Esophagus muscularis mucosa (tissue), 4 donors: Measurements from ENCODE around the gene KBTBD12.

Experiments used
- EP300 ChIP-seq: sonication (generic); formaldehyde crosslinking; IDR thresholded peaks from one replicate; pipeline ENCODE4 v1.6.1; 2017; ENCODE audit warnings: antibody characterized with exemption
- POLR2A ChIP-seq: fragments of 450-650 bp; IDR thresholded peaks from one replicate; pipeline ENCODE4 v1.6.1; 2017; ENCODE audit warnings: antibody characterized with exemption, moderate library complexity, mild to moderate bottlenecking, low read depth
- TF ChIP-seq, protein P1 (sequence below), 3 experiments: fragments of 200-600 bp in 2 of 3; fragments of 450-650 bp in 1 of 3; sonication (generic) in 2 of 3; IDR thresholded peaks; one replicate each; pipeline ENCODE4 v1.5.1; 2017 to 2019; ENCODE audit warnings: antibody characterized with exemption in 3 of 3, mild to moderate bottlenecking in 2 of 3, moderate library complexity in 1 of 3

DNA sequence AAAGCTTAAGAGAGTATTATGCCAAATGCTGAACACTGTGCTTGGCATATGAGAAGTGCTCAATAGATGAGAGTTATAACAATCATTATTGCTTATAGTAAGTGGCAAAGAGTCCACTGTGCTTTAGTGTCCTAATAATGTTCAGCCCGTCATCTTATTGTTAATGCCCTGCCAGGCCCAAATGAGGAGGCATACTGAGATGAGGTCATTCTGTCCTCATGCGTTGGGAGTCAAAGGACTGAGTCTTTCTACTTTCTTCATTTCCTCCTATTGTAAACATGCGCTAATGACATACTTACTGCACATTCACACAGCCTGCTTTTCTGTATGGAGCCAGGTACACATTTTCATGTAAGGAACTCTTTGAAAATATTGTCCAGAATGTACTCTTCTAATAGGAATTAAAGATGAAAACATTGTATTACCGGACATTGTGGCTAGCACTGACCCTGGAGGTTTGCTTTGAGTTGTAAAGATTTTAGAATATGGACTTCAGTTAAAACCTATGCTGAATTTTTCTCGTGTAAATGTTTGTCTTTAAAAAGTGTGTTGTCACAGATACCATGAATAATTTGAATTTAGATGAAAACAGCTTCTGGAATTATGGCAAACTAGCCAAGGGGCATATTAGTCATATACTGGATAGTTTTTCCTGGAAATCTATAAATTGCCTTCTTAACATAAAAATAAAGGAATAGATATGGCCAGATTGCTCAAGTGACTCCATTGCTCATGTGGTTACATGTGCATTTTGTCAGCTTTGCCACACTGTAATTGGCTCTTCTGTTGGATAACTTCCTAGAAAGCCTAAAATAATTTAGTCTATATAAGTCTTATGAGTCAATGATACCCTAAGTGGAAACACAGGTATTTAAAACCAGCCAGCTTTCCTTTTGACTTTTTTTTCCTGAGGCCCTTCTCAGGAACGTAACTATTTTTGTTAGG, 38.3 kb downstream of the KBTBD12 start:
- TF ChIP-seq POLR2A, result no peak
- TF ChIP-seq, protein P1, sequence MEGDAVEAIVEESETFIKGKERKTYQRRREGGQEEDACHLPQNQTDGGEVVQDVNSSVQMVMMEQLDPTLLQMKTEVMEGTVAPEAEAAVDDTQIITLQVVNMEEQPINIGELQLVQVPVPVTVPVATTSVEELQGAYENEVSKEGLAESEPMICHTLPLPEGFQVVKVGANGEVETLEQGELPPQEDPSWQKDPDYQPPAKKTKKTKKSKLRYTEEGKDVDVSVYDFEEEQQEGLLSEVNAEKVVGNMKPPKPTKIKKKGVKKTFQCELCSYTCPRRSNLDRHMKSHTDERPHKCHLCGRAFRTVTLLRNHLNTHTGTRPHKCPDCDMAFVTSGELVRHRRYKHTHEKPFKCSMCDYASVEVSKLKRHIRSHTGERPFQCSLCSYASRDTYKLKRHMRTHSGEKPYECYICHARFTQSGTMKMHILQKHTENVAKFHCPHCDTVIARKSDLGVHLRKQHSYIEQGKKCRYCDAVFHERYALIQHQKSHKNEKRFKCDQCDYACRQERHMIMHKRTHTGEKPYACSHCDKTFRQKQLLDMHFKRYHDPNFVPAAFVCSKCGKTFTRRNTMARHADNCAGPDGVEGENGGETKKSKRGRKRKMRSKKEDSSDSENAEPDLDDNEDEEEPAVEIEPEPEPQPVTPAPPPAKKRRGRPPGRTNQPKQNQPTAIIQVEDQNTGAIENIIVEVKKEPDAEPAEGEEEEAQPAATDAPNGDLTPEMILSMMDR (IDR thresholded peaks at IDR 0.05), result no peak
- no peak for TF ChIP-seq EP300
